22Rv1 (cell line): ENCODE data around the gene MYO15B.

Experiments used
- H3K27ac ChIP-seq: fragments of 450-650 bp; 2 replicates; pipeline ENCODE4 v1.5.1; 2017
- CTCF ChIP-seq: fragments of 450-650 bp; IDR thresholded peaks from 2 replicates; pipeline ENCODE4 v1.5.1; 2017; ENCODE audit warnings: mild to moderate bottlenecking
- ZFX ChIP-seq: fragments of 450-650 bp; IDR thresholded peaks from 2 replicates; pipeline ENCODE4 v1.6.1; 2017; ENCODE audit warnings: antibody characterized with exemption, borderline replicate concordance

Gene MYO15B

DNA sequence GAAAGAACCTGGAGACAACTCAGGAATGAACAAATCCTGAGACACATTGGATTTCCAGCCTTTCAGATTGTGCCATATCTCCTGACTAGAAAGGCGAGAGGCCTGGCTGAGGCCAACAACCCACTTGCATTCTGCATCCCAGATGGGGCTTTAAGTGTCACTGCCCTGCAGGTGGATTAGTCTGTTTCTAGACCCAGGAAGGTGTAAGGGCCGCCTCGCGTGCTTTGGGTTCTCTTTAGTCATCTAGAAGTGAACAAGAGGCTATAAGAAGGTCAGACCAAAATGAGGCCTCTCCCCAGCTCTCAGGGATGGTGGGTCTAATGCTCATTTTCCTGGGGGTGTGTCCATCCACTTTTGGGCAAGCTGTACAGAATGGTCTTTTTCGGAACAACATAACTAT is 84.4 kb downstream of the MYO15B start:
- no peak for TF ChIP-seq ZFX
- TF ChIP-seq CTCF, result no peak
- H3K27ac ChIP-seq, result no peak overlapping the region

DNA sequence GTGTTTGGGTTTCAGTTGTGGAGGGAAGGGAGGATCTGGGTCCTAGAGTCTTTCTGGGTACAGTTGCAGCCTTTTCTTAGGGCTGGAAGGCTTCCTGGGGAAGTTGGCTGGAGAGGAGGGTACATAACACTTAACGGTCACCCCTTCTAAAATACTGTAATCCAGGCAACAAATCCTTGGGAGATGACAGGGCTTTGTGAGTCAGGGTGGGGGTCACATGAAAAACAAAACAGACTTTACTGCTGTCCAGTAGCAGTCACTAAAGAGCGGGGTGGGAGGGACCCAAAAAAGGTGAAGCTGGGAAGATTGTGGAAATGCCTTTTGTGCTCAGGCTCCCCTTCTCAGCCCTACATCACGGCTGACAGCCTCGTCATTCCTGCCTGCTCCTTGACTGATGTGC is 85.9 kb downstream of the MYO15B start:
- H3K27ac ChIP-seq, result no peak overlapping the region
- TF ChIP-seq ZFX (no peak), CTCF (no peak)
